ENCODE data around the gene SLC9A6.

DNA sequence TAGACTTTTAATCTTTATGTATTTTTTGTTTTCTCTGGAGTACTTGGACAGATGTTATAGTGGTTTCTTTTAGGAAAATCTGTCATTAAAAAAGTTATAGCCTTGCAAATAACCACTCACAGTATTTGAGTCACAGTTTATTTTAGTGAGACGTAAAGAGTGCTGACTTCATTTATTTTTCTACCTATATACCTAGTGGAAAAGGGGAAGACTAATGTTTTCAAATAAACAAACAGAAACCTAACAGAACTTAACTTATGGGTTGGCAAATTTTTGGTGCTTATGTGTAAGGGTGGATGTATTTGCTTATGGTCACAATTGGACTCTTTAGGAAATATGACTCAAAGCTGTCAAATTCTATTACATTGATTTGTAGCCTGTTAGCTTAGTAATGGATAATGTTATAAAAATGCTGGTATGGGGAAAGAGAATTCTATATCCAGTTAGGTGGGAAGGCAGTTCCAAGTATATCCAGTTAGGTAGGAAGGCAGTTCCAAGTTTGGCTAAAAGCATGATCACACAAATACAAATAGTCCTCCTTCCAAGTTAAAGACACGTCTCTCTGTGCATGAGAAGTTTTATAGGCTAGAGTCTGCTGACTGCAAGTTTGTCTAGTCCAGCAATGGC lies 61.9 kb downstream of the SLC9A6 start:
- TF ChIP-seq CHD2 (IDR thresholded peaks at IDR 0.05; ENCODE audit: low read depth, low read length): no peak
- TF ChIP-seq, protein P1, sequence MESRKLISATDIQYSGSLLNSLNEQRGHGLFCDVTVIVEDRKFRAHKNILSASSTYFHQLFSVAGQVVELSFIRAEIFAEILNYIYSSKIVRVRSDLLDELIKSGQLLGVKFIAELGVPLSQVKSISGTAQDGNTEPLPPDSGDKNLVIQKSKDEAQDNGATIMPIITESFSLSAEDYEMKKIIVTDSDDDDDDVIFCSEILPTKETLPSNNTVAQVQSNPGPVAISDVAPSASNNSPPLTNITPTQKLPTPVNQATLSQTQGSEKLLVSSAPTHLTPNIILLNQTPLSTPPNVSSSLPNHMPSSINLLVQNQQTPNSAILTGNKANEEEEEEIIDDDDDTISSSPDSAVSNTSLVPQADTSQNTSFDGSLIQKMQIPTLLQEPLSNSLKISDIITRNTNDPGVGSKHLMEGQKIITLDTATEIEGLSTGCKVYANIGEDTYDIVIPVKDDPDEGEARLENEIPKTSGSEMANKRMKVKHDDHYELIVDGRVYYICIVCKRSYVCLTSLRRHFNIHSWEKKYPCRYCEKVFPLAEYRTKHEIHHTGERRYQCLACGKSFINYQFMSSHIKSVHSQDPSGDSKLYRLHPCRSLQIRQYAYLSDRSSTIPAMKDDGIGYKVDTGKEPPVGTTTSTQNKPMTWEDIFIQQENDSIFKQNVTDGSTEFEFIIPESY (CRISPR knock-in tag; IDR thresholded peaks at IDR 0.05): no peak
- TF ChIP-seq SMYD3 (CRISPR knock-in tag; IDR thresholded peaks at IDR 0.05): no peak
- no peak for TF ChIP-seq ZSCAN9 (CRISPR knock-in tag; IDR thresholded peaks at IDR 0.05; ENCODE audit: borderline replicate concordance)
